Fibroblast of the aortic adventitia (primary cell): Measurements from ENCODE around the gene KCNT2. TPM values are rescaled to one million over a fixed set of nuclear protein-coding genes. Genes with fewer than 3 reads are reported as not detected.

Source experiments
- DNase-seq: peaks from one replicate; pipeline ENCODE4 v3.0.0-alpha.2; 2010; ENCODE audit warnings: low read depth
- H3K4me3 ChIP-seq: 2 replicates; pipeline ENCODE4 v1.5.1; 2011; ENCODE audit warnings: low read depth, mild to moderate bottlenecking, control low read depth, low read length, moderate library complexity
- total RNA-seq: library from RNA; depleted of rRNA; stranded (reverse); fragments of >200 nt; gene quantifications from 2 replicates; pipeline ENCODE4 v1.2.3, GENCODE V29; 2012; ENCODE audit warnings: low replicate concordance
- TF ChIP-seq, protein P1 (sequence below): IDR thresholded peaks from 2 replicates; pipeline ENCODE4 v1.5.1; 2011; ENCODE audit warnings: mild to moderate bottlenecking, low read length, control low read depth, inconsistent platforms; ENCODE audit not compliant: insufficient read depth

Gene KCNT2
- total RNA-seq, 1 donor: 8.0 TPM

DNA sequence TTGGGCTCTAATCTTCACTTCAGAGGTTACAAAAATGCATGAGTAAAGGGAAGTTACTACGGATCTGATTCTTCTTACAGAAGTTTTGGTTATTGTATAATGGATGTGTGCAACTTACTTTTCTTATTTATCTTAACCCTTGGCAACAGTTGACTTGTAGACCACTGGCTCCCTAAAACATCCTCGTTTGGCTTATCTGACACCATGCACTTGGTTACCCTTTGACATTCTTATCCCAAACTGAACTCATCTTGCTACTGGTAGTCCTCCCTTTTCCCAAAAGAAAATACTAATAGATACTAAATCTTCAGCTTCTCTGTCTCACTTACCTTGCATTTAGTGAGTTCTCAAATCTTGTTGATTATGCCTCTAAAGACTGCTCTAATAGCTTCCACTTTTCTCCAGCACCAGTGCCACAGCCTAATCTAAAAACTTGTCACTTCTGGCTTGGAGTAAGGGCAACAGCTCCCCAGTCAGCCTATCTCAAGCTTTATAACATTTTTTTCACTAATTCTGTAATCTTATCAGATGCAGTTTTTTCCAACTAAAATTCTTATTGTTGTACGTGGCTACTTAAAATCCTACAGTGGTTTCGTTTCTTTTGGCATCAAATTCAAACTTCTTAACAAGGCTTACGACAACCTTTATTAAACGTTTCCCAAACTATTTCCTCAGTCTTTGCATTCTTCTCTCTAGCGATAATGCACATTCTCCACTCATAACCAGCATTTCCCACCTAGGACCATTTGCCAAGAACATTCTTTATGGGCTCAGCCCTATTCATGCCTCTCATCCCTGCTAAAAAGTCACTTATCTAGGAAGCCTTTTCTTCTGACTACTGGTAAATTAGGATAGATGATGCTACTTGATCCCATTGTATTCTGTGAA, 204.2 kb downstream of the KCNT2 start:
- no peak overlapping the region for H3K4me3 ChIP-seq
- TF ChIP-seq, protein P1, sequence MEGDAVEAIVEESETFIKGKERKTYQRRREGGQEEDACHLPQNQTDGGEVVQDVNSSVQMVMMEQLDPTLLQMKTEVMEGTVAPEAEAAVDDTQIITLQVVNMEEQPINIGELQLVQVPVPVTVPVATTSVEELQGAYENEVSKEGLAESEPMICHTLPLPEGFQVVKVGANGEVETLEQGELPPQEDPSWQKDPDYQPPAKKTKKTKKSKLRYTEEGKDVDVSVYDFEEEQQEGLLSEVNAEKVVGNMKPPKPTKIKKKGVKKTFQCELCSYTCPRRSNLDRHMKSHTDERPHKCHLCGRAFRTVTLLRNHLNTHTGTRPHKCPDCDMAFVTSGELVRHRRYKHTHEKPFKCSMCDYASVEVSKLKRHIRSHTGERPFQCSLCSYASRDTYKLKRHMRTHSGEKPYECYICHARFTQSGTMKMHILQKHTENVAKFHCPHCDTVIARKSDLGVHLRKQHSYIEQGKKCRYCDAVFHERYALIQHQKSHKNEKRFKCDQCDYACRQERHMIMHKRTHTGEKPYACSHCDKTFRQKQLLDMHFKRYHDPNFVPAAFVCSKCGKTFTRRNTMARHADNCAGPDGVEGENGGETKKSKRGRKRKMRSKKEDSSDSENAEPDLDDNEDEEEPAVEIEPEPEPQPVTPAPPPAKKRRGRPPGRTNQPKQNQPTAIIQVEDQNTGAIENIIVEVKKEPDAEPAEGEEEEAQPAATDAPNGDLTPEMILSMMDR: no peak
- peak; percentile 99 for DNase-seq

DNA sequence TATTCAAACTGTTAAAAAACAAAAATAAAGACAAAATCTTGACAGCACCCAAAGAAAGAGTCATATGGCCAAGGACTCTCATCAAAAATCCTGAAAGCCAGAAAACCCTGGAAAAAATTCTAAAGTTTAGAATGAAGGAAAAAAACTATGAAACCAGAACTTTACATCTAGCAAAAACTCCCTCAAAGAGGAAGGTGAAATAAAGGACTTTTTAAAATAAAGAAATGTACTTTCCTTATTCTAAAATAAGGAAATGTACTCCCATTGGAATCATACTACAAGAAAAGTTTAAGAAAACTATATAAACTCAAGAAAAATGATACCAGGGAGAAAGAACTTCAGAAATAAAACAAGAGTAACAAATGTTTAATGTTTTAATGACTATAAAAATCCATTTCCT, 206.3 kb downstream of the KCNT2 start:
- TF ChIP-seq, protein P1: no peak
- DNase-seq: no peak
- H3K4me3 ChIP-seq: no peak overlapping the region

DNA sequence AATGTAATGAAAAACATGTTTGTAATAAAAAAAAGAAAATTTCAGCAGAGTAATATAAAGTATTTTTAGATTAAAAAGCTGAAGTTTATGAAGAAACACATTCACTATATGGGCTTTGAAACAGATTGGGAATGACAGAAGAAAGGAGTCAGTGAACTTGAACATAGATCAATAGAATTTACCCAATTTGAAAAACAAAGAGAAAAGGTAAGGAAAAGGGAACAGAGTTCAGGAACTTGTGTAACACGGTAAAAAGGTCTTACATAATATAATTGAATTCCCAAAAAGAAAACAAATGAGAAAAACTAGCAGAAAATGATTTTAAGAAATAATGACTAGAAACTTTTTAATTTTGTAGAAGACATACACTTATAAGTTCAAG, 206.8 kb downstream of the KCNT2 start:
- DNase-seq: no peak
- TF ChIP-seq, protein P1: no peak
- no peak overlapping the region for H3K4me3 ChIP-seq

DNA sequence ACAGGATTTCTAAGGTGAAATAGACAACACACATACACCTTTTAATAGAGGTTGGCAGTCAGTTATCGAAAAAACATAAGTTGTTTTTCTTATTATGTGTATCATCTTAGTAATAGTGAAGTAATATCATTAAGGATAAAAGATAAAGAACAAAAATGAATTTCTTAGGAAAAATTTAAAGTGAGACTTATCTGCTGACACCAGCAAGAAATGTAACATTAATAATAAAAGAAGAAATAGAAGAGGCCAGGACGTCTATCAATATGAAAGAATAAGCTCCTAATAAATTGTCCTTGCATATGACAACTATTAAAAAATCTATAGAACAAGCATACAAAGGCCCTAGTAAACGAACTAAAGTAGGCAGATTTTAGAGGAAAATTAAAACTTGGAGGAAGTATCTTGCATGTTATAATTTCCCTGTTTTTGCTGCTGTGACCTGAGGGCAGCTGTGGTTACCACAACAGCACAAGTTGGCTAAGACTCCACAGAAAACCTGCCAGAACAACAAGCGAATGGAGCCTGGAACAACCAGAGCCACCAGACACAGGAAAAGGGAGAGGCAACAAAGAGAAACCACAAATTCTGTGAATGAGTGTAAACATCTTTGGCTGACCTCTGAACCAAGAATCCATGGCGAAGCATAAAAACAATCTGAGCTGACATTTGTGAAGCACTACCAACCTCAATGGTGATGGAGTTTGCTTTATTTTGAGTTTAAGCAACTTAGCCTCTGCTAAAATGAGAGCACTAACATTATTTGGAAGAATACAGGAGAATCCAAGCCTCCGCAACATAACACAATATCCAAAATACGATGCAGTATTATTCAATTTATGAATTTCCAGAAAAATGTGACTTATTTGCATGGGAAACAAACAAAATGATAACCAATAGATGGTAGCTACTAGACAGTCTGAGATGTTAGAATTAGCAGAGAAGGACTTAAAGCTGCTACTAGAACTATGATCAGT, 207.5 kb downstream of the KCNT2 start:
- TF ChIP-seq, protein P1: no peak
- no peak overlapping the region for H3K4me3 ChIP-seq
- DNase-seq: peak; percentile 85

DNA sequence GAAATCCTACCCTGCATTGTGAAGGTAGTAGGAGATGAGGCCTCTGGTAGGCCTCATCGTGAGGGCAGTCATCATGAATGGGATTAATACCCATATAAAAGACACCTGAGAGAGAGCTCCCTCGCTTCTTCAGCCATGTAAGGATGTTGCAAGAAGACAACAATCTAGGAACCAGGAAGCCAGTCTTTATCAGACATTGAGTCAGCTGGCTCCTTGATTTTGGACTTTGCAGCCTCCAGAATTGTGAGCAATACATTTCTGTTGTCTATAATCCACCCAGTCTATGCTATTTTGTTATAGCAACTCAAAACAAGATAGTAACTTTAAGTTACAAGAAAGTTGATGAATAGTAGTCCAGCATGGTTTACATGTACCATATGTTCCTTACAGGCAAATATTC, 208.5 kb downstream of the KCNT2 start:
- DNase-seq: no peak

GRCh38 chr1:196393742-196394141, 214.5 kb downstream of the KCNT2 start:
- DNase-seq: peak; percentile 61
- H3K4me3 ChIP-seq: no peak overlapping the region

More for the DNA sequence above, 208.5 kb downstream of the KCNT2 start:
- no peak overlapping the region for H3K4me3 ChIP-seq
- TF ChIP-seq, protein P1: no peak

More at GRCh38 chr1:196393742-196394141, 214.5 kb downstream of the KCNT2 start:
- TF ChIP-seq, protein P1: no peak
